ENCODE measurements around the gene TOX2.

TOX2 gene

DNA sequence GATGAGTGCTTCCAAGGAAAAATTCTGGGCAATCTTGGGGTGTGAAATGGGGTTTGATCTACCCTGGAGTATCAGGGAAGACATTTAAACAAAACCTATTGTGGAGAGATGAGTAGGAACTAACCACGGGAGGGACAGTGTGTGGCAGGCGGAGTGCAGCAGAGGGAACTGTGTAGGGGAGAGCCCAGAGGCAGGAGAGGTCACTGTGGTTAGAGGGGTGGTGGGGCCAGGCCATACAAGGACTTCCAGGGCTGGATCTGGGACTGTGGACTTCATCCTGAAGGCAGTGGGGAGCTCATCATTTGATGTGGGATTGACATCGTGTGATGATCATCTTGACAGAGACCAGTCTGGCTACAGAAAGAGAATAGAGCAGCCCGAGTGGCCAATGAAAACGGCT is 89.0 kb downstream of the TOX2 start:
- in situ Hi-C loops (cut with MboI; ENCODE audit: low pct_unique_long_range_greater_than_20kb, low sequenced_read_pairs, unreplicated experiment): no loop called here
- TF ChIP-seq, protein P1, sequence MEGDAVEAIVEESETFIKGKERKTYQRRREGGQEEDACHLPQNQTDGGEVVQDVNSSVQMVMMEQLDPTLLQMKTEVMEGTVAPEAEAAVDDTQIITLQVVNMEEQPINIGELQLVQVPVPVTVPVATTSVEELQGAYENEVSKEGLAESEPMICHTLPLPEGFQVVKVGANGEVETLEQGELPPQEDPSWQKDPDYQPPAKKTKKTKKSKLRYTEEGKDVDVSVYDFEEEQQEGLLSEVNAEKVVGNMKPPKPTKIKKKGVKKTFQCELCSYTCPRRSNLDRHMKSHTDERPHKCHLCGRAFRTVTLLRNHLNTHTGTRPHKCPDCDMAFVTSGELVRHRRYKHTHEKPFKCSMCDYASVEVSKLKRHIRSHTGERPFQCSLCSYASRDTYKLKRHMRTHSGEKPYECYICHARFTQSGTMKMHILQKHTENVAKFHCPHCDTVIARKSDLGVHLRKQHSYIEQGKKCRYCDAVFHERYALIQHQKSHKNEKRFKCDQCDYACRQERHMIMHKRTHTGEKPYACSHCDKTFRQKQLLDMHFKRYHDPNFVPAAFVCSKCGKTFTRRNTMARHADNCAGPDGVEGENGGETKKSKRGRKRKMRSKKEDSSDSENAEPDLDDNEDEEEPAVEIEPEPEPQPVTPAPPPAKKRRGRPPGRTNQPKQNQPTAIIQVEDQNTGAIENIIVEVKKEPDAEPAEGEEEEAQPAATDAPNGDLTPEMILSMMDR (IDR thresholded peaks at IDR 0.05; ENCODE audit: extremely low read depth, insufficient read depth, missing control alignments): no peak
- no peak for DNase-seq (ENCODE audit: low spot score)

DNA sequence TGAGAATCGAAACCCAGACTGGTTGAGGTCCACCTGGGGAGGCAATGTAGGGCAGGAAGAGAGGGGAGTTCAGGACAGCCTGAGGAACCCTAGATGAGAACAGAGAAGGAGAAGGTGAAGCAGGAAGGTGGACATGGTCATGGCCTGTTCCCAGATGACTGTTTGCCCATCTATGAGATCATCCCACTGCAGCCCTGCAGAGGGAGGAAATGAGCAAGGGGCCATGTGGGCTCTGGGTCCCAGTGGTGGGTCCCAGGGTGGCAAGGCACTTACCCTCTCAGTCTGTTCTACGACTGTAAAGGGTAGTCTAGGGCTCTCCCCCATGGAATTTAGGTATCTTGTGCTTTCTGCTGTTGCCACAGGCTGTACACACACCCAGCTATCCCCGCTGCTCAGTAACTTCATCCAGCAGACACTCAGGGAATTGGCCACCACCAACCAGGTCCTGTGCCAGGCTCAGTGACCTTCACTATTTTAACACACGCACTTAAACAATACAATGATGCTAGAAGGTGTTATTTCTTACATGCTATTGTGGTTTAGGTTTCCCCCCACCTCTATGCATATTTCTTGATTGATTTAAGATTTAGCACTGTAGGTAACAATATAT is 89.8 kb downstream of the TOX2 start:
- TF ChIP-seq, protein P1 (IDR thresholded peaks at IDR 0.05; ENCODE audit: extremely low read depth, insufficient read depth, missing control alignments): no peak
- DNase-seq (ENCODE audit: low spot score): no peak
- in situ Hi-C loops (cut with MboI; ENCODE audit: low pct_unique_long_range_greater_than_20kb, low sequenced_read_pairs, unreplicated experiment): no loop called here

DNA sequence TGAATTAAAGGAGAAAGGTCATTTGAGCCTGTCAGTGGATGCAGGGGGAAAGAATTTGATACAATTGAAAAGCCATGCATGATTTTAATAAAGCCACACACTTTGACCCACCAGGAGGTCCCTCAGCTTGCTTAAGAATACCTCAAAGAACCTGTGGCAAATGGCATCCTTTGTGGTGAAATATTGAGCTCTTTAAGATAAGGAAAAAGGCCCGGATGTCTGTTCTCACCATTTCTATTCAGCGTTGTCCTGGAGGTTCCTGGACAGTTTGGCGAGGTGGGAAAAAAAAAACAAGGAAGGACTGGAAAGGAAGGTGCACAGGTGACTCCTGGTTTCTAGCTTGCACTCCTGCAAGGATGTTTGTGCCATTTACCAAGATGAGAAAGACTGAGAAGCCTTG is 91.0 kb downstream of the TOX2 start:
- TF ChIP-seq, protein P1 (IDR thresholded peaks at IDR 0.05; ENCODE audit: extremely low read depth, insufficient read depth, missing control alignments): no peak
- in situ Hi-C loops (cut with MboI; ENCODE audit: low pct_unique_long_range_greater_than_20kb, low sequenced_read_pairs, unreplicated experiment): no loop called here
- no peak for DNase-seq (ENCODE audit: low spot score)

DNA sequence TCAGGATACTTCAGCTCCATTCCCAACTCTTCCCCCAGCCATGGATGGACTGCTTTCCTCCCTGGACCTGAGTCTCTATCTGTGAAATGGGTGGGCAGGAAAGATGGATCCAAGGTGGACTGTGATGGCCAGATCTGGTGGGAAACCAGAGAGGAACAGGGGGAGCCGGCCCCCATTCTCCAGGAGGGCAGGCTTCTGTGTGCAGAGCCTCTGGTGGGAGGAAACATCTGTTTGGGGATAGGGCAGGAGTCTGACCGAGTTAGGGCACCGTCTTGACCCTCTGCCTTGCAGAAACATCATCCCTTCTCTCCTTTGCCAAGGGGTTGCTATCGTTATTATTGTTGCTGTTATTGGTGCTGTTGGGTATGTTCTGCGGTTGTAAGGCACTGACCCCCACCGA is 91.5 kb downstream of the TOX2 start:
- DNase-seq (ENCODE audit: low spot score): no peak
- TF ChIP-seq, protein P1 (IDR thresholded peaks at IDR 0.05; ENCODE audit: extremely low read depth, insufficient read depth, missing control alignments): no peak
- in situ Hi-C loops (cut with MboI; ENCODE audit: low pct_unique_long_range_greater_than_20kb, low sequenced_read_pairs, unreplicated experiment): no loop called here

DNA sequence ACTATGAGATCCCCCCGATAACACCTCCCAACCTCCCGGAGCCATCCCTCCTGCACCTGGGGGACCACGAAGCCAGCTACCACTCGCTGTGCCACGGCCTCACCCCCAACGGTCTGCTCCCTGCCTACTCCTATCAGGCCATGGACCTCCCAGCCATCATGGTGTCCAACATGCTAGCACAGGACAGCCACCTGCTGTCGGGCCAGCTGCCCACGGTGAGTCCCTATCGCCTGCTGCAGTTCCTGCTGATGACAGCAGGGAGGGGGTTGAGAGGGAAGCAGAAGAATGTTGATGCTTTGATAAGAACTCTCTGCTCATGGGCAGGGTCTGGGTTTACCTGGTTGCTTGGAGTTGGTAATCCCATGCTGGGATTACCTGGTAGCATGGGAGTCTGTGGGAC is 91.9 kb downstream of the TOX2 start:
- in situ Hi-C loops (cut with MboI; ENCODE audit: low pct_unique_long_range_greater_than_20kb, low sequenced_read_pairs, unreplicated experiment): no loop called here
- TF ChIP-seq, protein P1 (IDR thresholded peaks at IDR 0.05; ENCODE audit: extremely low read depth, insufficient read depth, missing control alignments): no peak
- no peak for DNase-seq (ENCODE audit: low spot score)

DNA sequence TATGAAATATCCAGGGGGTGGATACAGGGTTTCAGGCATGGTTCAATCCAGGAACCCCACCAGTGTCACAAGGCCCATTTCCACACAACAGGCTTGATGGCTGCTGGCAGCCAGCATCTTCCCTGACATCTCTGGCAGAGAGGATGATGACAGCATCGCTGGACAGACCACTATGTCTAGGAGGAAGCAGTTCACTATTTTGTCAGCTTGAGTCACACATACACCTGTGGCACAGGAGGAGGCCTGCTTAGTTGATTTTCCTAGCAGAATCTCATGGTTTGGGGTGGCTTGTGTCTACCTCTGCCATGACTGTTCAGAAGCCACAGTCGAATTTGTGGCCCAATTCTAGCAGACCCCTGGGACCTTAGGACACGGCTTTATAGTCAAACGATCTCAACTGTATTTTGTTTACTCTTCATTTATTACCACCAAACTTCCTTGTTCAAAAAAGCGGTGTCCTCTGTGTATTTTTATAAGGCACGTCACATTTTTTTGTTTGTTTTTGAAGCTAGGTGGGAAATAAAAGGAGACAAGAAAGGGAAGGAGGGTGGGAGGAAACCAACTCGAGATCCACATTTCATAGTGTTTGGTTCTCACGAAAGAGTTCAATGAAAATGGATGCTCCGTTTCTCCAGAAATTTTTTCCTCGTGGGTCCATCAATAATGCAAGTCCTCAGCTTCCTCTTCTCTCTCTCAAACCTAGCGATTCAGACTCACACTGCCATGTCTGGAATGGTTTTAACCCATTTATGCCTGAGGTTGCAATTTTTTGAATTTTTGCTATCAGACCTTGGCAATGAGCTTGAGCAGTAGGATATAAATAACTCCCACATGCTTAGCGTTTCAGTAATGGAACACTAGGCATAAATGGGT is 94.4 kb downstream of the TOX2 start:
- TF ChIP-seq, protein P1 (IDR thresholded peaks at IDR 0.05; ENCODE audit: extremely low read depth, insufficient read depth, missing control alignments): no peak
- in situ Hi-C loops (cut with MboI; ENCODE audit: low pct_unique_long_range_greater_than_20kb, low sequenced_read_pairs, unreplicated experiment): no loop called here
- no peak for DNase-seq (ENCODE audit: low spot score)

Measured in GM13977 (cell line).